Measurements from ENCODE around the gene CST4. TPM values are rescaled to one million over a fixed set of nuclear protein-coding genes. Genes with fewer than 3 reads are reported as not detected.
"Not testable (repeated sequence)": the region's sequence is repeated elsewhere in the genome, so short reads cannot be mapped to it uniquely, and the experiment has no call there.

Gene CST4
- total and polyA plus RNA-seq, 10 donors: not detected

GRCh38 chr20:23666189-23666588 is 22.6 kb downstream of the CST4 start:
- H3K36me3 ChIP-seq: no peaks in the 10 kb centered on the region
- H3K4me3 ChIP-seq: no peak overlapping the region
- intact Hi-C loops (cut with DNase I; ENCODE audit: low total_unique reads): no loop called here
- TF ChIP-seq POLR2A (IDR thresholded peaks at IDR 0.05): no peak
- no peak for TF ChIP-seq POLR2AphosphoS5 (IDR thresholded peaks at IDR 0.05)
- TF ChIP-seq CTCF (IDR thresholded peaks at IDR 0.05 in 8 of 11, conservative IDR thresholded peaks at IDR 0.05 in 3 of 11): no peak
- H3K9me3 ChIP-seq: no peaks in the 10 kb centered on the region
- no peaks in the 10 kb centered on the region for H3K4me1 ChIP-seq
- WGBS, 5 donors: 85 to 96% (median 91%) methylated on average over 4 of the region's 4 CpGs
- no peak for DNase-seq
- no peaks in the 10 kb centered on the region for H3K27me3 ChIP-seq (replicated peaks in 1 of 7)
- no peak overlapping the region for H3K27ac ChIP-seq

DNA sequence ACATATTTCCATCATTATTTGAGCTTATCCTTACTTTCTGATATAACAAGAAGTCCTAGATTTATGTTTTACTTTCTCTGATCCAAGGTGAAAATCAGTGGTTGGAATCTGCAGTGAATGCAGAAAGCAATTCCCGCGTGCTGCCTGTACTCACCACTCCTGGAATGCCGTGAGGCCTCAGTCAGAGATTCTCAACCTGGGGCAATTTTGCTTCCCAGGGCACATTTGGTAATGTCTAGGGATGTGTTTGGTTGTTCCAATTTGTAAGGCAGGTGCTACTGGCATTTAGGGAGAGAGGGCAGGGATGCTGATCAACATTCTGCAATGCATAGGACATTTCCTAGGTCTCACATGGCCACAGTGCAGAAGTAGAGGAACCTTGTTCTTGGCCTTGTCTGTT is 23.9 kb downstream of the CST4 start:
- Histone ChIP-seq H3K27ac (no peak overlapping the region), H3K4me3 (no peak overlapping the region), H3K9me3 (no peaks in the 10 kb centered on the region), H3K36me3 (no peaks in the 10 kb centered on the region), H3K4me1 (no peaks in the 10 kb centered on the region), H3K27me3 (replicated peaks in 1 of 7) (no peaks in the 10 kb centered on the region)
- WGBS, 5 donors: 91 to 96% (median 93%) methylated on average over 3 of the region's 3 CpGs
- intact Hi-C loops (cut with DNase I; ENCODE audit: low total_unique reads): no loop called here
- no peak for DNase-seq
- TF ChIP-seq CTCF (IDR thresholded peaks at IDR 0.05 in 8 of 11, conservative IDR thresholded peaks at IDR 0.05 in 3 of 11) (no peak), POLR2A (IDR thresholded peaks at IDR 0.05) (no peak), POLR2AphosphoS5 (IDR thresholded peaks at IDR 0.05) (no peak)

DNA sequence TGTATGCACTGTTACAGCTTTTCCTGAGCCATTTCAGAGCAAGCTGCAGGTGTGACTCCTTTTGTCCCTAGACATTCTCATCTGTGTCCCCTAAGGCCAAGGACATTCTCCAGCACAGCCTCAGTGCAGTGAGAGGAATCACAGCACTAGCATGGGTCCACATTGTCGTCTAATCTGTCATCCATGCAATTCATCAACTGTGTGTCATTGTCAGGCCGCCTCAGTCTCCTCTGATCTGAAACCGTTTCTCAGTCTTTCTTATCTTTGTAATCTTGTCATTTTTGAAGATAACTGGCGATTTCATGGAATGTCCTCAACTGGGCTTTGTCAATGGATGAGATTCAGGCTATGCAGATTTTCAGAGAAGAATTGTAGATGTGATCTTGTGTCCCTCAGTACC is 24.8 kb downstream of the CST4 start:
- H3K9me3 ChIP-seq; H3K4me1 ChIP-seq; H3K36me3 ChIP-seq; H3K27me3 ChIP-seq (replicated peaks in 1 of 7); DNase-seq; intact Hi-C loops (cut with DNase I; ENCODE audit: low total_unique reads); H3K4me3 ChIP-seq; H3K27ac ChIP-seq: not testable (repeated sequence)
- WGBS, 5 donors: 72 to 88% (median 82%) methylated on average over 4 of the region's 4 CpGs

- Histone ChIP-seq H3K27ac (no peak overlapping the region), H3K9me3 (no peaks in the 10 kb centered on the region), H3K36me3 (no peaks in the 10 kb centered on the region), H3K4me3 (no peak overlapping the region), H3K27me3 (replicated peaks in 1 of 7) (no peaks in the 10 kb centered on the region), H3K4me1 (no peaks in the 10 kb centered on the region)
- intact Hi-C loops (cut with DNase I; ENCODE audit: low total_unique reads): no loop called here
- WGBS, 5 donors: 74 to 88% (median 78%) methylated on average over 6 of the region's 6 CpGs
- TF ChIP-seq POLR2A (IDR thresholded peaks at IDR 0.05): no peak
- no peak for TF ChIP-seq CTCF (IDR thresholded peaks at IDR 0.05 in 8 of 11, conservative IDR thresholded peaks at IDR 0.05 in 3 of 11)
- TF ChIP-seq POLR2AphosphoS5 (IDR thresholded peaks at IDR 0.05): no peak
- no peak for DNase-seq
Observed at GRCh38 chr20:23663180-23663579, 25.7 kb downstream of the CST4 start.

DNA sequence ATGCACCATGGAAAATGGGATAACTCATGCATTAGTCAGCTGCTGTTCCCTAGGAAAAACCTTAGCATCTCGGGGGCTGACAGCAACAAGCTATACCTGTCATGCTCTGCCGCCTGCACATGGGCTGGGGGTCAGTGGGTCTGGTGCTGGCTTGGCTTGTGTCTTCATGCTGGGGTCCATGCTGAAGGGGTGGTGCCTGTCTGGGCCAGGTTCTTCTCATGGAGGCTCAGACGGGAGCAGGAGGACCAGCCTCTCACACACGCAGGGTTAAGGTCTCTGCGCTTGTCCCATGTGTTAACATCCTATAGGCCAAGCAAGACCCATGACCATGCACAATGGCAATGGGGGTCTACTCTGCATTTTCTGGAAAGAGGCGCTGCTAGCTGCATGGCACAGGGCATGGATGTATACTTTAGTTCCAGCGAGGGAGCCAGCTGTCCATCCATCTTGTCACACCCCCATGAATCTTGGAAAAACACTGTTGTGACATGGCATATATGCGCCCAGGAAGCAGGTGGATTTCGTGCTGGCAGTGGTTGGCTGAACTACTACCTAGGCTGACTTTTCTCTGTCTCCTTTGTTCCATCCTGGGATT is 26.5 kb downstream of the CST4 start:
- Histone ChIP-seq H3K4me1 (no peaks in the 10 kb centered on the region), H3K4me3 (no peak overlapping the region), H3K36me3 (no peaks in the 10 kb centered on the region), H3K27me3 (replicated peaks in 1 of 7) (no peaks in the 10 kb centered on the region), H3K9me3 (no peaks in the 10 kb centered on the region), H3K27ac (no peak overlapping the region)
- no peak for DNase-seq
- 85 to 95% (median 88%) methylated on average over 9 of the region's 9 CpGs for WGBS, 5 donors
- intact Hi-C loops (cut with DNase I; ENCODE audit: low total_unique reads): no loop called here
- no peak for TF ChIP-seq POLR2AphosphoS5 (IDR thresholded peaks at IDR 0.05)
- TF ChIP-seq CTCF (IDR thresholded peaks at IDR 0.05 in 8 of 11, conservative IDR thresholded peaks at IDR 0.05 in 3 of 11): no peak
- TF ChIP-seq POLR2A (IDR thresholded peaks at IDR 0.05): no peak
